22Rv1 (cell line): ENCODE measurements around the gene TMEM163.
A peak's percentile ranks its signal among the peaks of the same experiment; 100 is the strongest.
"Not testable (repeated sequence)": the region's sequence is repeated elsewhere in the genome, so short reads cannot be mapped to it uniquely, and the experiment has no call there.

Source experiments
- H3K27ac ChIP-seq: fragments of 450-650 bp; 2 replicates; pipeline ENCODE4 v1.5.1; 2017
- CTCF ChIP-seq: fragments of 450-650 bp; IDR thresholded peaks from 2 replicates; pipeline ENCODE4 v1.5.1; 2017; ENCODE audit warnings: mild to moderate bottlenecking
- ZFX ChIP-seq: fragments of 450-650 bp; IDR thresholded peaks from 2 replicates; pipeline ENCODE4 v1.6.1; 2017; ENCODE audit warnings: antibody characterized with exemption, borderline replicate concordance

TMEM163 gene

DNA sequence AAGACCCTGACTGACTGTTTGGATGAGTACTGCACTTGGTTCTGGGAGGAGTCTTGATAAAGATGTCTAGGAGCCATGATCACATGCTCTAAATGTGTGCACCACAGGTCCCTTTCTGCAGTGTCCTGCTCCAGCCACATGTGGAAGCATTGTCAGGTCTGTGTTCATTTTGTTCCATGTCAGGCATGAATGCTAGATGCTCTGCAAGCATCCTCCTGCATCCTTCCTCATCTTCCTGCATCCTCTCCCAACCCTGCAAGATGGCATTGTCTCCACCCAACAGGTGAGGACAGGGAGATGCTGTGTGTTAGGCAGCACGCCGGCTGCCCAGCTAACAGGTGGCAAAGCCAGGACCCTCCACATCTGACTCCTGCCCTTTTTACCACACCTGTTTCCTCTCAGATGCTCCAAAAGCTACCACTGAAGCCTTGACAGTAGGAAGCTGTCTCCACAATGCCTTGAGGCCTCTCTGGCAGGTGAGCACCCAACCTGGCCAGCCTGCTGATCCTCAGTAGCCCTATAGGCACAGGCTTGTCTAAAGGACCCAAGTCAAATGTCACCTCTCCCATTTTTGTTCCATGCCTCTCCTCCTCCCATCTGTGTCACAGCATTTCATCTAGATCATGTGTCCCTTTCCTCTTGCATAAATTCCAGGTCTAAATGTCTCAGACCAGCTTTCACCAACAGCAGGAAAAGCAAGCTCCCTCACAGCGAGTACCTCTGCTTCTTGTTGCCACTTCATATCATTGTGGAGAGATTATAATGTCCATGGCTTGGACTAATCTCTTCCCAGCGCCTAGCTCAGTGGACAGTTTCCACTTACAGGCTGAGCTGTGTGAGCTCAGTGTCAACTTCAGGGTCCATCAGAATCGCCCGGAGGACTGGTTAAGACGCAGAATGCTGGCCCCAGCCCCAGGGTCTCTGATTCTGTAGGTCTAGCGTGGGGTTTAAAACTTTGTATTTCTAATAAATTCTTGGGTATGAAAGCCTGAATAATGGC is 55.0 kb downstream of the TMEM163 start:
- H3K27ac ChIP-seq: no peak overlapping the region
- no peak for TF ChIP-seq CTCF
- no peak for TF ChIP-seq ZFX

GRCh38 chr2:134662751-134663150 is 56.0 kb downstream of the TMEM163 start:
- TF ChIP-seq CTCF: no peak
- no peak for TF ChIP-seq ZFX
- no peak overlapping the region for H3K27ac ChIP-seq

DNA sequence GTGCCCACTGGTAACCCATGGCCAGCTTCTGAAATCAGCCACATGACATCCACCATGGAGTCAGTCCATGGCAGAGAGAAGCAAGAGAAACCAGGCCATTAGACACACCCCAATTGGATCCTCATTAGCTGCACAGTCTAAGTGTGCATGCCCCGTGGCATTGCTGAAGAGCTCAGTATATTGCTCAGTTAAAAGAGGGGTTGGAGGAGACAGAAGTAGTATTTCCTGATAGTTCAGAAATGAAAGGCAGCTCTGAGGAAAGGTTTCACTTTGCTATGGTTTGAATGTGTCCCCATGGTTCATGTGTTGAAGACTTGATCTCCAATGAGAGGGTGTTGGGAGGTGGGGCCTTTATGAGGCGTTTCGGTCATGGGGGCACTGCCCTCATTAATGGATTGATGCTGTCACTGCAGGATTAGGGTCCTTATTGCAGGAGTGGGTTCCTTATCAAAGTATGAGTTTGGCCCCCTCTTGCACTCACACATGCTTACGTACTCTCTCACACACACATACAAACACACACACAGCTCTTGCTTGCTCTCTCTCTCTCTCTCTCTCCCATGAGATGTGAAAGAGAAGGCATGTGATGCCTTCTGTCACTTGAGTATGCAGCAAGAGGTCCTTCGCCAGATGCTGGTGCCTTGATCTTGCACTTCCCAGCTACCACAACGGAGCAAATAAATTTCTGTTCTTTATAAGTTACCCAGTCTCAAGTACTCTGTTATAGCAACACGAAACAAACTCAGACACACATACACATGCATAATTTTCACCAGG is 58.0 kb downstream of the TMEM163 start:
- TF ChIP-seq ZFX: no peak
- no peak overlapping the region for H3K27ac ChIP-seq

GRCh38 chr2:134659724-134660123 is 59.1 kb downstream of the TMEM163 start:
- TF ChIP-seq CTCF (no peak), ZFX (no peak)
- H3K27ac ChIP-seq: no peak overlapping the region

GRCh38 chr2:134657650-134658250 is 61.0 kb downstream of the TMEM163 start:
- H3K27ac ChIP-seq: no peak overlapping the region
- TF ChIP-seq CTCF (peak; percentile 33; the same call in 1 of the 2 replicates), ZFX (no peak)

DNA sequence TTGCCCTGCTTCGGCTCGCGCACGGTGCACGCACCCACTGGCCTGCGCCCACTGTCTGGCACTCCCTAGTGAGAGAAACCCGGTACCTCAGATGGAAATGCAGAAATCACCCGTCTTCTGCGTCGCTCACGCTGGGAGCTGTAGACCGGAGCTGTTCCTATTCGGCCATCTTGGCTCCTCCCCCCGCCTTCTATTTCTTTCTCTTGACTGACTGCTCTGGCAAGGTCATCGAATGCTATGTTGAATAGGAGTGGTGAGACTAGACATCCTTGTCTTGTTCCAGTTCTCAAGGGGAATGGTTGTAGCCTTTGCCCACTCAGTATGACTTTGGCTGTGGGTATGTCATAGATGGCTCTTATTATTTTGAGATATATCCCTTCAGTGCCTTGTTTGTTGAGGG is 62.4 kb downstream of the TMEM163 start:
- not testable (repeated sequence) for H3K27ac ChIP-seq

GRCh38 chr2:134648586-134648985 is 70.2 kb downstream of the TMEM163 start:
- TF ChIP-seq CTCF (no peak), ZFX (no peak)
- no peak overlapping the region for H3K27ac ChIP-seq
